ENCODE results near the gene UNC45A. TPM values are rescaled to one million over a fixed set of nuclear protein-coding genes. Genes with fewer than 3 reads are reported as not detected.

The UNC45A gene
- total and polyA plus RNA-seq, 2 of the 8 experiments (the other 6 are each of a cell fraction or from before 2014, with no cell fraction given), result 74.1 to 84.2 TPM

- TF ChIP-seq SIX5 (IDR thresholded peaks at IDR 0.05; ENCODE audit: low read depth, low read length) (no peak), GTF2F1 (IDR thresholded peaks at IDR 0.05; ENCODE audit: borderline replicate concordance, low read depth, low read length) (no peak; the same call in 1 of the 2 replicates), RNF2 (IDR thresholded peaks at IDR 0.05; ENCODE audit: borderline replicate concordance, low read depth, low read length, missing control alignments, poor library complexity, severe bottlenecking) (no peak), ZNF274 (IDR thresholded peaks at IDR 0.05; ENCODE audit: borderline replicate concordance, extremely low read depth, low read length) (no peak)
These were observed 59.6 kb downstream of the UNC45A start, which contains the start of gene PRC1 (continued) for GRCh38 chr15:90994417-90995311.
